Mononuclear cell (primary cell): Measurements from ENCODE around the gene MEDAG. TPM values are rescaled to one million over a fixed set of nuclear protein-coding genes. Genes with fewer than 3 reads are reported as not detected.

ENCODE experiments used
- H3K27me3 ChIP-seq: 2 replicates; pipeline ENCODE4 v1.6.0; 2011; ENCODE audit warnings: low read length, control low read depth; ENCODE audit not compliant: insufficient read depth
- H3K4me1 ChIP-seq: 2 replicates; pipeline ENCODE4 v1.5.1; 2011; ENCODE audit warnings: mild to moderate bottlenecking, low read length, control low read depth; ENCODE audit not compliant: insufficient read depth
- H3K4me3 ChIP-seq: 2 replicates; pipeline ENCODE4 v1.5.1; 2011; ENCODE audit warnings: mild to moderate bottlenecking, low read length, moderate library complexity
- H3K9me3 ChIP-seq: 2 replicates; pipeline ENCODE4 v1.5.1; 2011; ENCODE audit warnings: low read depth, mild to moderate bottlenecking, control low read depth, low read length
- total RNA-seq: library from RNA; depleted of rRNA; stranded (reverse); fragments of >200 nt; gene quantifications from one replicate; pipeline ENCODE4 v1.2.3, GENCODE V29; 2012

MEDAG gene
- total RNA-seq, 1 donor, result not detected

- Histone ChIP-seq H3K4me1 (no peaks in the 10 kb centered on the region), H3K9me3 (no peaks in the 10 kb centered on the region), H3K27me3 (no peaks in the 10 kb centered on the region), H3K4me3 (no peak overlapping the region)
Observed at GRCh38 chr13:30882996-30883766, 22.9 kb upstream of the MEDAG start.

GRCh38 chr13:30884543-30884942 is 21.5 kb upstream of the MEDAG start:
- Histone ChIP-seq H3K4me3 (no peak overlapping the region), H3K4me1 (no peaks in the 10 kb centered on the region), H3K27me3 (no peaks in the 10 kb centered on the region), H3K9me3 (no peaks in the 10 kb centered on the region)

GRCh38 chr13:30889196-30889690 is 16.8 kb upstream of the MEDAG start:
- H3K4me1 ChIP-seq, result no peaks in the 10 kb centered on the region
- no peak overlapping the region for H3K4me3 ChIP-seq
- H3K27me3 ChIP-seq, result no peaks in the 10 kb centered on the region
- H3K9me3 ChIP-seq, result no peaks in the 10 kb centered on the region

GRCh38 chr13:30892966-30893365 is 13.1 kb upstream of the MEDAG start:
- Histone ChIP-seq H3K27me3 (peaks cover 4% of the 10 kb centered on the region), H3K4me3 (no peak overlapping the region), H3K4me1 (no peaks in the 10 kb centered on the region), H3K9me3 (no peaks in the 10 kb centered on the region)

- peaks cover 14% of the 10 kb centered on the region for H3K27me3 ChIP-seq
- H3K4me1 ChIP-seq, result no peaks in the 10 kb centered on the region
- no peak overlapping the region for H3K4me3 ChIP-seq
- no peaks in the 10 kb centered on the region for H3K9me3 ChIP-seq
Observed at GRCh38 chr13:30895773-30896172, 10.3 kb upstream of the MEDAG start.

- Histone ChIP-seq H3K4me1 (no peaks in the 10 kb centered on the region), H3K4me3 (no peak overlapping the region), H3K27me3 (peaks cover 24% of the 10 kb centered on the region), H3K9me3 (no peaks in the 10 kb centered on the region)
Observed at GRCh38 chr13:30898070-30898469, 8.0 kb upstream of the MEDAG start.

- Histone ChIP-seq H3K4me1 (no peaks in the 10 kb centered on the region), H3K9me3 (no peaks in the 10 kb centered on the region), H3K4me3 (no peak overlapping the region), H3K27me3 (peaks cover 31% of the 10 kb centered on the region)
Observed at GRCh38 chr13:30898678-30899241, 7.3 kb upstream of the MEDAG start.

GRCh38 chr13:30900436-30900835 is 5.6 kb upstream of the MEDAG start:
- Histone ChIP-seq H3K4me1 (no peaks in the 10 kb centered on the region), H3K9me3 (no peaks in the 10 kb centered on the region), H3K4me3 (no peak overlapping the region), H3K27me3 (peaks cover 48% of the 10 kb centered on the region)

- Histone ChIP-seq H3K27me3 (peaks cover 53% of the 10 kb centered on the region), H3K4me3 (no peak overlapping the region), H3K4me1 (no peaks in the 10 kb centered on the region), H3K9me3 (no peaks in the 10 kb centered on the region)
Observed at GRCh38 chr13:30900952-30901749, 4.9 kb upstream of the MEDAG start.

GRCh38 chr13:30904043-30904442 is 2.0 kb upstream of the MEDAG start:
- H3K4me3 ChIP-seq, result no peak overlapping the region
- H3K4me1 ChIP-seq, result no peaks in the 10 kb centered on the region
- peaks cover 65% of the 10 kb centered on the region for H3K27me3 ChIP-seq
- no peaks in the 10 kb centered on the region for H3K9me3 ChIP-seq

- Histone ChIP-seq H3K4me1 (no peaks in the 10 kb centered on the region), H3K27me3 (peaks cover 69% of the 10 kb centered on the region)
Observed at GRCh38 chr13:30906411-30907051, 460 bp downstream of the MEDAG start.

GRCh38 chr13:30907121-30907861 is 1.2 kb downstream of the MEDAG start:
- Histone ChIP-seq H3K4me1 (no peaks in the 10 kb centered on the region), H3K27me3 (peaks cover 64% of the 10 kb centered on the region), H3K4me3 (no peak overlapping the region), H3K9me3 (no peaks in the 10 kb centered on the region)

More at GRCh38 chr13:30906411-30907051, 460 bp downstream of the MEDAG start:
- Histone ChIP-seq H3K9me3 (no peaks in the 10 kb centered on the region), H3K4me3 (no peak overlapping the region)

GRCh38 chr13:30908416-30908980 is 2.4 kb downstream of the MEDAG start:
- H3K4me1 ChIP-seq, result no peaks in the 10 kb centered on the region
- H3K9me3 ChIP-seq, result no peaks in the 10 kb centered on the region
- peaks cover 55% of the 10 kb centered on the region for H3K27me3 ChIP-seq
- no peak overlapping the region for H3K4me3 ChIP-seq

- no peaks in the 10 kb centered on the region for H3K4me1 ChIP-seq
- H3K27me3 ChIP-seq, result peaks cover 37% of the 10 kb centered on the region
- H3K9me3 ChIP-seq, result no peaks in the 10 kb centered on the region
- H3K4me3 ChIP-seq, result no peak overlapping the region
Observed at GRCh38 chr13:30910676-30911075, 4.6 kb downstream of the MEDAG start.
